Gastroesophageal sphincter (tissue), 3 donors: ENCODE results near the gene SELENOO.

Experiments used
- POLR2A ChIP-seq, 2 donors: fragments of 450-650 bp; IDR thresholded peaks; one replicate each; pipeline ENCODE4 v1.6.1; 2017; ENCODE audit warnings: antibody characterized with exemption in 2 of 2, mild to moderate bottlenecking in 2 of 2, moderate library complexity in 1 of 2
- POLR2AphosphoS5 ChIP-seq: sonication (generic); formaldehyde crosslinking; IDR thresholded peaks from one replicate; pipeline ENCODE4 v1.6.1; 2017; ENCODE audit warnings: antibody characterized with exemption
- TF ChIP-seq, protein P1 (sequence below), 4 experiments: fragments of 200-600 bp in 2 of 4; fragments of 450-650 bp in 2 of 4; sonication (generic) in 1 of 4; IDR thresholded peaks; one replicate each; pipeline ENCODE4 v1.5.1; 2017 to 2019; ENCODE audit warnings: antibody characterized with exemption in 4 of 4, mild to moderate bottlenecking in 2 of 4, moderate library complexity in 2 of 4

DNA sequence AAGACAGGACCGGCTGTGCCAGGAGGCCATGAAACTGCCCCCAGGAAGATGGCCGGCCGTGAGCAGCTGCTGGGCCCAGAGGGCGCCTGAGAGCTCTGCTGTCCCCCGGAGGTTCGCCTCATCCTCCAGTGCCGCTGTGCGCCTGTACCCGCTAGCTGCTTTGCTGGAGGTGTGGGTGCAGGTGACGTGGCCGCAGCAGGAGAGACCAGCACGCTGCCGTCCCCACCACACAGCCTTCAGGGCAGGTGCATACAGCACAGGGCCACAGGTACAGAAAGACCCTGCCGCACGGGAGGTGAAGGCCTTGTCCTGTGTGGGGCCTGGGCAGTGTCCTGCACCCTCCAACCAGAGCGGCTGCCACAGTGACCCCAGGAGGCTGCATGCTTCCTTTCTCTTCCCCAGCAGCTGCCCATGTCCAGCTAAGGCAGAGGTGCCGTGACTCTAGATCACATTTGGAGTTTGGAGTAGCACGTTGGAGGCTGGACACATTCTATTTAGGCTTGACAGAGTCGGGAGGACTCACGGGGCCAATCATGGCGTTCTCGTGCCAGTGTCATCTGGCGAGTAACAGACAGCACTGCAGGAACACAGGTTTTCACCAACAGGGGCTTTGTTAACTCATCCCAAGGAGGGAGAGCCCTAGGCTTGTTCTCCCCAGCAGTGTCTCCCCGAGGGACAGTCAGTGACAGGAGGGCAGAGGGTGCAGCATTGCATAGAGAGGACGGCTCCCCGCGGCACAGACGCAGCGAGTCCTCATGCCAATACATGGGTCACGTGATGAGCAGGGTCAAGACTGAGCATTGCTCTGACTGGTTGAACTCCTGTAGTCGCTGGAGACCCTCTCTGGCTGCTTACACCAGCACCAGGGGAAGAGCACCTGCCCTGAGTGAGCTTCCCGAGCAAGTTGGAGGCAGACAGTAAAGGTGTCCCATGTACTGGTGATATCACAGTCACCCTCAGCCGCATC is 49.0 kb upstream of the SELENOO start:
- TF ChIP-seq, protein P1, sequence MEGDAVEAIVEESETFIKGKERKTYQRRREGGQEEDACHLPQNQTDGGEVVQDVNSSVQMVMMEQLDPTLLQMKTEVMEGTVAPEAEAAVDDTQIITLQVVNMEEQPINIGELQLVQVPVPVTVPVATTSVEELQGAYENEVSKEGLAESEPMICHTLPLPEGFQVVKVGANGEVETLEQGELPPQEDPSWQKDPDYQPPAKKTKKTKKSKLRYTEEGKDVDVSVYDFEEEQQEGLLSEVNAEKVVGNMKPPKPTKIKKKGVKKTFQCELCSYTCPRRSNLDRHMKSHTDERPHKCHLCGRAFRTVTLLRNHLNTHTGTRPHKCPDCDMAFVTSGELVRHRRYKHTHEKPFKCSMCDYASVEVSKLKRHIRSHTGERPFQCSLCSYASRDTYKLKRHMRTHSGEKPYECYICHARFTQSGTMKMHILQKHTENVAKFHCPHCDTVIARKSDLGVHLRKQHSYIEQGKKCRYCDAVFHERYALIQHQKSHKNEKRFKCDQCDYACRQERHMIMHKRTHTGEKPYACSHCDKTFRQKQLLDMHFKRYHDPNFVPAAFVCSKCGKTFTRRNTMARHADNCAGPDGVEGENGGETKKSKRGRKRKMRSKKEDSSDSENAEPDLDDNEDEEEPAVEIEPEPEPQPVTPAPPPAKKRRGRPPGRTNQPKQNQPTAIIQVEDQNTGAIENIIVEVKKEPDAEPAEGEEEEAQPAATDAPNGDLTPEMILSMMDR (IDR thresholded peaks at IDR 0.05), result no peak
- TF ChIP-seq POLR2A (IDR thresholded peaks at IDR 0.05) (no peak), POLR2AphosphoS5 (no peak)
